Measurements from ENCODE around the gene CD53.
"Not testable (repeated sequence)": the region's sequence is repeated elsewhere in the genome, so short reads cannot be mapped to it uniquely, and the experiment has no call there.

CD53 gene

GRCh38 chr1:110916669-110917306 lies 43.8 kb downstream of the CD53 start:
- ATAC-seq (peak; percentile 80), DNase-seq (peak; percentile 27)
- Mint-ChIP-seq H3K9me3 (peaks cover 14% of the 10 kb centered on the region), H3K4me1 (peaks cover 13% of the 10 kb centered on the region), H3K27ac (peak overlapping the region; percentile 44), H3K4me3 (peak overlapping the region; percentile 54), H3K27me3 (no peaks in the 10 kb centered on the region), H3K36me3 (ENCODE audit: low read depth) (peaks cover 4% of the 10 kb centered on the region)

GRCh38 chr1:110918016-110918415 lies 45.1 kb downstream of the CD53 start:
- H3K36me3 Mint-ChIP-seq (ENCODE audit: low read depth): peaks cover 4% of the 10 kb centered on the region
- no peak overlapping the region for H3K4me3 Mint-ChIP-seq
- ATAC-seq (no peak), DNase-seq (no peak)
- no peaks in the 10 kb centered on the region for H3K27me3 Mint-ChIP-seq
- peaks cover 17% of the 10 kb centered on the region for H3K9me3 Mint-ChIP-seq
- H3K27ac Mint-ChIP-seq: no peak overlapping the region
- H3K4me1 Mint-ChIP-seq: peaks cover 13% of the 10 kb centered on the region

GRCh38 chr1:110921953-110922352 lies 49.0 kb downstream of the CD53 start:
- ATAC-seq (no peak), DNase-seq (no peak)
- peaks cover 3% of the 10 kb centered on the region for H3K4me1 Mint-ChIP-seq
- no peak overlapping the region for H3K4me3 Mint-ChIP-seq
- H3K27me3 Mint-ChIP-seq: no peaks in the 10 kb centered on the region
- H3K27ac Mint-ChIP-seq: no peak overlapping the region
- H3K36me3 Mint-ChIP-seq (ENCODE audit: low read depth): peaks cover 4% of the 10 kb centered on the region
- peaks cover 14% of the 10 kb centered on the region for H3K9me3 Mint-ChIP-seq

GRCh38 chr1:110927484-110928075 lies 54.6 kb downstream of the CD53 start:
- Mint-ChIP-seq H3K36me3 (ENCODE audit: low read depth) (peaks cover 2% of the 10 kb centered on the region), H3K4me1 (no peaks in the 10 kb centered on the region), H3K4me3 (no peak overlapping the region), H3K27ac (no peak overlapping the region), H3K27me3 (no peaks in the 10 kb centered on the region), H3K9me3 (peaks cover 34% of the 10 kb centered on the region)
- no peak for ATAC-seq
- DNase-seq: no peak

- Mint-ChIP-seq H3K9me3 (peaks cover 34% of the 10 kb centered on the region), H3K4me3 (no peak overlapping the region), H3K4me1 (no peaks in the 10 kb centered on the region), H3K27me3 (no peaks in the 10 kb centered on the region), H3K36me3 (ENCODE audit: low read depth) (peaks cover 2% of the 10 kb centered on the region), H3K27ac (no peak overlapping the region)
- DNase-seq (no peak), ATAC-seq (no peak)
Observed at GRCh38 chr1:110928191-110928590, 55.2 kb downstream of the CD53 start.

GRCh38 chr1:110928904-110929303 lies 56.0 kb downstream of the CD53 start:
- DNase-seq: no peak
- H3K36me3 Mint-ChIP-seq (ENCODE audit: low read depth): peaks cover 2% of the 10 kb centered on the region
- ATAC-seq: no peak
- no peaks in the 10 kb centered on the region for H3K27me3 Mint-ChIP-seq
- H3K4me3 Mint-ChIP-seq: no peak overlapping the region
- no peaks in the 10 kb centered on the region for H3K4me1 Mint-ChIP-seq
- no peak overlapping the region for H3K27ac Mint-ChIP-seq
- peaks cover 34% of the 10 kb centered on the region for H3K9me3 Mint-ChIP-seq

GRCh38 chr1:110931097-110931496 lies 58.1 kb downstream of the CD53 start:
- H3K27me3 Mint-ChIP-seq; H3K4me1 Mint-ChIP-seq; DNase-seq; H3K27ac Mint-ChIP-seq; H3K36me3 Mint-ChIP-seq (ENCODE audit: low read depth); ATAC-seq; H3K4me3 Mint-ChIP-seq: not testable (repeated sequence)
- peaks cover 39% of the 10 kb centered on the region for H3K9me3 Mint-ChIP-seq

GRCh38 chr1:110936567-110936966 lies 63.6 kb downstream of the CD53 start:
- peaks cover 43% of the 10 kb centered on the region for H3K9me3 Mint-ChIP-seq
- H3K27ac Mint-ChIP-seq: no peak overlapping the region
- H3K36me3 Mint-ChIP-seq (ENCODE audit: low read depth): peaks cover 9% of the 10 kb centered on the region
- ATAC-seq (no peak), DNase-seq (no peak)
- H3K4me1 Mint-ChIP-seq: no peaks in the 10 kb centered on the region
- no peaks in the 10 kb centered on the region for H3K27me3 Mint-ChIP-seq
- no peak overlapping the region for H3K4me3 Mint-ChIP-seq

GRCh38 chr1:110944806-110945205 lies 71.9 kb downstream of the CD53 start:
- DNase-seq (no peak), ATAC-seq (no peak)
- Mint-ChIP-seq H3K4me3 (no peak overlapping the region), H3K27me3 (no peaks in the 10 kb centered on the region), H3K36me3 (ENCODE audit: low read depth) (peaks cover 36% of the 10 kb centered on the region), H3K4me1 (no peaks in the 10 kb centered on the region), H3K9me3 (peaks cover 22% of the 10 kb centered on the region), H3K27ac (no peak overlapping the region)

- Mint-ChIP-seq H3K4me1 (peaks cover 3% of the 10 kb centered on the region), H3K36me3 (ENCODE audit: low read depth) (peaks cover 44% of the 10 kb centered on the region), H3K4me3 (no peak overlapping the region), H3K27me3 (no peaks in the 10 kb centered on the region), H3K9me3 (peaks cover 28% of the 10 kb centered on the region), H3K27ac (no peak overlapping the region)
- DNase-seq: no peak
- no peak for ATAC-seq
Observed at GRCh38 chr1:110945626-110946025, 72.7 kb downstream of the CD53 start.

- peaks cover 6% of the 10 kb centered on the region for H3K4me1 Mint-ChIP-seq
Observed at GRCh38 chr1:110948038-110948810, 75.3 kb downstream of the CD53 start.

More at GRCh38 chr1:110948038-110948810, 75.3 kb downstream of the CD53 start:
- H3K9me3 Mint-ChIP-seq: peaks cover 38% of the 10 kb centered on the region
- peaks cover 67% of the 10 kb centered on the region for H3K36me3 Mint-ChIP-seq (ENCODE audit: low read depth)
- H3K4me3 Mint-ChIP-seq: no peak overlapping the region
- no peaks in the 10 kb centered on the region for H3K27me3 Mint-ChIP-seq
- no peak overlapping the region for H3K27ac Mint-ChIP-seq
- no peak for DNase-seq
- ATAC-seq: no peak
